Measurements from ENCODE around the gene TSPAN11.

The TSPAN11 gene

DNA sequence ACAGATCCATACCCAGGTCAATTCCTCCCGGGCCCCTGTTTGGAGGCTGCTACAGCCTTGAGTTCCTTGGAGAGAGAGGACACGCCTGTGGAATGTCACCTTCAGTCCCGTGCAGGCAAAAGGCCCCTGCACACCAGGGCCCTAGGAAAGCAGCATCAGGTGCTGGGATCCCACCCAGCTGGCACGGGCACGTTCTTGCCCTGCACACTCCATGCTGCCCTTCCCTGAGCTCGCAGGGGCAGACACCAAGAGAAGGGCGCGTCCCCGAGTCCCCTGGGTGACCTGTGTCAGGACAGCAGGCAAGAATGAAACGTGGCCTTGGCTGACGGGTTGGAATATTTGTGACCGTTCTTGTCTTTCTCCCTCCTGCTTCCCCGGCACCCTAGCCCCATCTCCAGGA lies 67.7 kb downstream of the TSPAN11 start:
- TF ChIP-seq, protein P1, sequence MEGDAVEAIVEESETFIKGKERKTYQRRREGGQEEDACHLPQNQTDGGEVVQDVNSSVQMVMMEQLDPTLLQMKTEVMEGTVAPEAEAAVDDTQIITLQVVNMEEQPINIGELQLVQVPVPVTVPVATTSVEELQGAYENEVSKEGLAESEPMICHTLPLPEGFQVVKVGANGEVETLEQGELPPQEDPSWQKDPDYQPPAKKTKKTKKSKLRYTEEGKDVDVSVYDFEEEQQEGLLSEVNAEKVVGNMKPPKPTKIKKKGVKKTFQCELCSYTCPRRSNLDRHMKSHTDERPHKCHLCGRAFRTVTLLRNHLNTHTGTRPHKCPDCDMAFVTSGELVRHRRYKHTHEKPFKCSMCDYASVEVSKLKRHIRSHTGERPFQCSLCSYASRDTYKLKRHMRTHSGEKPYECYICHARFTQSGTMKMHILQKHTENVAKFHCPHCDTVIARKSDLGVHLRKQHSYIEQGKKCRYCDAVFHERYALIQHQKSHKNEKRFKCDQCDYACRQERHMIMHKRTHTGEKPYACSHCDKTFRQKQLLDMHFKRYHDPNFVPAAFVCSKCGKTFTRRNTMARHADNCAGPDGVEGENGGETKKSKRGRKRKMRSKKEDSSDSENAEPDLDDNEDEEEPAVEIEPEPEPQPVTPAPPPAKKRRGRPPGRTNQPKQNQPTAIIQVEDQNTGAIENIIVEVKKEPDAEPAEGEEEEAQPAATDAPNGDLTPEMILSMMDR (IDR thresholded peaks at IDR 0.05; ENCODE audit: insufficient read depth, low read depth, low read length, missing control alignments) = no peak
- H3K4me3 ChIP-seq (ENCODE audit: low read length) = no peak overlapping the region
- no peak for DNase-seq (ENCODE audit: low read depth)

DNA sequence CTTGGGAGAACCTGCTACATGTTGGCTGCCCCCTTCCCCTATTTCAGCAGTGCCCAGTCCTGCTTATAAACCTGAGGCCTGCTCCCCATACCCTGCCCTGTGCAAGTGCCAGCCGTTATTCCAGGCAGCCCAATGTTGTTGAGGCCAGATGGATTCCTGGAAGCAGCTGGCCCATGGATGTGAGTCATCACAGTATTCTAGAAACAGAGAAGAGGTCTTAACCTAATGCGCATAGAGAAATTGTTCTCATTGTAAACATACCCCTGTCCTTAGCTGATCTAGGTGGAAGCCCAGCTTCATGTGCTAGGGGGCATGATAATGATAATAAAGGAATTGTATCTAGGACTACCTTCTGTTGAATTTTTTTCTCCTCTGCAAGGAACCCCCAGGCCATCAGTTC lies 69.7 kb downstream of the TSPAN11 start:
- TF ChIP-seq, protein P1 (IDR thresholded peaks at IDR 0.05; ENCODE audit: insufficient read depth, low read depth, low read length, missing control alignments) = no peak
- DNase-seq (ENCODE audit: low read depth) = no peak
- no peak overlapping the region for H3K4me3 ChIP-seq (ENCODE audit: low read length)

DNA sequence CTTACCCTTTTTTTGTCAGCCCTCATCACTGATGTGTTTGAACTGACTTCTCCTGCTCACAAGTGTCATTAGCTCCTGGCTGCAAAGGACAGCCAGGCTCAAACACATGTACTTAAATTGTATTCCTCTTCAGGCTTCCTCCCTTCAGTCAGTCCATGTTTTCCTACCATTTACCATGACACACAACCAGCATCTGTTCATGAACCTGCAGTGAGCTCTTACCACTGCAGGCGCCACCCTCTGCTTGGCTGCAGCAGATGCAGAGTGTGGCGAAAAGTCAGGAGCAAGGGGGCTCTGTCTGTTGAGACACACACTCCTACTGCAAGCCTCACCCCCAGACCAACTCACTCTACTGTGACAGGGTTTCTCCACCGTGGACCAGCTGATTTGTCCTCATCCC lies 70.2 kb downstream of the TSPAN11 start:
- no peak for DNase-seq (ENCODE audit: low read depth)
- TF ChIP-seq, protein P1 (IDR thresholded peaks at IDR 0.05; ENCODE audit: insufficient read depth, low read depth, low read length, missing control alignments) = no peak
- H3K4me3 ChIP-seq (ENCODE audit: low read length) = no peak overlapping the region

DNA sequence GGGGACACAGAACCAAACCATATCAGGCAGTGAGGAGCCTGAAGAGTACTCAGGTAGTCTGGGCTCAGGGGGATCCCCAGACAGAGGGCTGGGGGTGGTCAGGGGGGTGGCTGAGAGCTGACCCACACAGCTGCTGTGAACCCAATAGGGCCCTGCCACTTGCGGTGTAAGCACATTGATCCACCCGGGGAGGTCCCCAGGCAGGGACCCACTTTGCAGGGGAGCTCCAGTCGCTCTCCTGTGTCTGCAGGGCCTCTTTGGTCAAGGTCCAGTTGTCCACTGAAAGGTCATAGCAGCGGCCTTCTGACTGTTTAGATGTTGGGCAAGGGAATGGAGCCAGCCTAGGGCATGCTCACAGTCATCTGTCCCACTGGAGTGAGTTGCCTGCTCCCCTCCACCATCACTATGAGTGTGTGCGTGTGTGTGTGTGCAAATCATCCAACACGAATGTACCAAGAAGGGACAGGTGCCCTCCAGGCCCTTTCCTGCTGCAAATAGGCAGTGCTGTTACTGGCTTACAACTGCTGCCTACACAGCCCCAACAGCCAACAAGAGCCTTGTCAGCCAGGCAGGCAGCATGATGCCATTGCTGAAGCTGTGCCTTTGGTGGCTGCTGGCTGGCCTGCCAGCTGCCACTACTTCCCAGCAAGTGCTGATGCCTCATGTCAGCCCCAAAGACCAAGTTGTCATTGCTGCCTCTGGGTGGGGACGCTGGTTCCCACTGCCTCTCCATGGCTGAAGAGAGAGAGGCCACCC lies 71.3 kb downstream of the TSPAN11 start:
- H3K4me3 ChIP-seq (ENCODE audit: low read length) = no peak overlapping the region
- no peak for DNase-seq (ENCODE audit: low read depth)
- TF ChIP-seq, protein P1 (IDR thresholded peaks at IDR 0.05; ENCODE audit: insufficient read depth, low read depth, low read length, missing control alignments) = no peak

DNA sequence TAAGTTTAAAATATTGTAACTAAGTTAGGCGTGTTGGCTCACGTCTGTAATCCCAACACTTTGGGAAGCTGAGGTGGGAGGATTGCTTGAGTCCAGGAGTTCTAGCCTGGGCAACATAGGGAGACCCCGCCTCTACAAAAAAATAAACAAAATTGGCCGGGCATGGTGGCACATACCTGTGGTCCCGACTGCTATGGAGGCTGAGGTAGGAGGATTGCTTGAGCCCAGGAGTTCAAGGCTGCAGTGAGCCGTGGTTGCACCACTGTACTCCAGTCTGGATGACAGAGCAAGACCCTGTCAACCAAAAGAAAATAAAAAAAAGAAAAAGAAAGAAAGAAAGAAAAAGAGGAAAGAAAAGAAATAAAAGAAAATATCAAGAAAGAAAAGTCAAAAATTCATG lies 72.5 kb downstream of the TSPAN11 start:
- no peak for DNase-seq (ENCODE audit: low read depth)
- no peak overlapping the region for H3K4me3 ChIP-seq (ENCODE audit: low read length)
- TF ChIP-seq, protein P1 (IDR thresholded peaks at IDR 0.05; ENCODE audit: insufficient read depth, low read depth, low read length, missing control alignments) = no peak

GRCh38 chr12:30999723-31000122 lies 73.2 kb downstream of the TSPAN11 start:
- DNase-seq (ENCODE audit: low read depth) = no peak
- H3K4me3 ChIP-seq (ENCODE audit: low read length) = no peak overlapping the region
- TF ChIP-seq, protein P1 (IDR thresholded peaks at IDR 0.05; ENCODE audit: insufficient read depth, low read depth, low read length, missing control alignments) = no peak

DNA sequence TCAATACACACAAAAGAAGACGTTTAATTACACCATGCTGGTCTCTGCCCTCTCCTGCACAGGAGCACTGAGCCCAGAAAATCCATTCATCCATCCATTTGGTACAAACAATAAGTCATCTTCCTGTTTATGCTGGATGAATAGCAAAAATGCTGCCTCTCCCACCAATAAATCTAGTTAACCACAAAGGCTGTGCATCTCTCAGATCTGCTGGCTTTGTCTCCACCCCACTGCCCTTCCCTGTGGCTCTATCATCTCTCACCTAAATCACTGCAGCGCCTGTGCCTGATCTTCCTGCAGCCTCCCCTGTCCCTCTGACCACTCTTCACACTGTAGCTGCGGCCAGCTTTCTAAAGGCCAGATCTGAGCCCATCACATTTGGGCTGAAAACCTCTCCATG lies 74.2 kb downstream of the TSPAN11 start:
- no peak for DNase-seq (ENCODE audit: low read depth)

More for the DNA sequence above, 74.2 kb downstream of the TSPAN11 start:
- TF ChIP-seq, protein P1 (IDR thresholded peaks at IDR 0.05; ENCODE audit: insufficient read depth, low read depth, low read length, missing control alignments) = no peak
- no peak overlapping the region for H3K4me3 ChIP-seq (ENCODE audit: low read length)
